GM12872 (cell line): ENCODE measurements around the gene PAX5.

ENCODE experiments used
- TF ChIP-seq, protein P1 (sequence below): IDR thresholded peaks from 3 replicates; pipeline ENCODE4 v1.5.1; 2011; ENCODE audit warnings: low read depth, mild to moderate bottlenecking, low read length, moderate library complexity; ENCODE audit not compliant: insufficient read depth

The PAX5 gene

GRCh38 chr9:36854034-36854433, 180.0 kb downstream of the PAX5 start:
- TF ChIP-seq, protein P1, sequence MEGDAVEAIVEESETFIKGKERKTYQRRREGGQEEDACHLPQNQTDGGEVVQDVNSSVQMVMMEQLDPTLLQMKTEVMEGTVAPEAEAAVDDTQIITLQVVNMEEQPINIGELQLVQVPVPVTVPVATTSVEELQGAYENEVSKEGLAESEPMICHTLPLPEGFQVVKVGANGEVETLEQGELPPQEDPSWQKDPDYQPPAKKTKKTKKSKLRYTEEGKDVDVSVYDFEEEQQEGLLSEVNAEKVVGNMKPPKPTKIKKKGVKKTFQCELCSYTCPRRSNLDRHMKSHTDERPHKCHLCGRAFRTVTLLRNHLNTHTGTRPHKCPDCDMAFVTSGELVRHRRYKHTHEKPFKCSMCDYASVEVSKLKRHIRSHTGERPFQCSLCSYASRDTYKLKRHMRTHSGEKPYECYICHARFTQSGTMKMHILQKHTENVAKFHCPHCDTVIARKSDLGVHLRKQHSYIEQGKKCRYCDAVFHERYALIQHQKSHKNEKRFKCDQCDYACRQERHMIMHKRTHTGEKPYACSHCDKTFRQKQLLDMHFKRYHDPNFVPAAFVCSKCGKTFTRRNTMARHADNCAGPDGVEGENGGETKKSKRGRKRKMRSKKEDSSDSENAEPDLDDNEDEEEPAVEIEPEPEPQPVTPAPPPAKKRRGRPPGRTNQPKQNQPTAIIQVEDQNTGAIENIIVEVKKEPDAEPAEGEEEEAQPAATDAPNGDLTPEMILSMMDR = no peak

DNA sequence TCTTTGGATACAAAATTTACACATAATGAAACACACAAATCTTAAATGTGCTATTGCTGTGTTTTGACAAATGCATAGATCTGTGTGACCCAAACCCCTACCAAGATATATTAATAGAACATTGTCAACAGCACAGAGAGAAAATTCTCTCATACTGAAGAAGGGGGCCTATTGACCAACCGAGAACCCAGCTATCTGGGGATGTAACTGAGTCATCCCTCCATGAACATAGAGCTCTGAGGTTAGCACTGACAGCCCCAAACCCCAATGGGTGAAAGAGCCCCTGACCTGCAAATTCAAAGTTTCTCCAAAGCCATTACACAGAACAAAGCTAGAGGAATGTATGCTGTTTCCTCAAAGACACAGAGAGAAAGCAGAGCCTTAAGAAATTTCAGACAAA, 180.8 kb downstream of the PAX5 start:
- TF ChIP-seq, protein P1 = no peak

GRCh38 chr9:36849943-36850342, 184.1 kb downstream of the PAX5 start:
- TF ChIP-seq, protein P1 = no peak

DNA sequence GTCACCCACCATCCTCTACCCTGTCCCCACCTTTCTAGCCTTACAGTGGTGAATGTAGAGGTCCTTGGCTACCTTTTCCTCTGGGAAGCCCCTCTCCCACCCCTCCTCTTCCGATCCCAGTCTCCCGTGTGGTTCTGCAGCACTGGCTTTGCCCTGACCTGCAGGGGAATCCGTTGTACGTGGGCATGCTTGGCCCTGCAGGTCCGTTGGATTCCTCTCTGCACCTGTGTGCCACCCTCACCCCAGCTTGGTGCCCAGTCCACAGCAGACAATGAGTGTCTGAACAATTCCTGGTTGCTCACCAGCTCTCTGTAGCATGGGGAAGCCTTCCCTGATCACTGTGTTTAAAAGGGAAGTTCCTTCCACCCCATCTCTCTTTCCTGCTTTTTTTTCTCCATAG, 185.1 kb downstream of the PAX5 start:
- TF ChIP-seq, protein P1 = no peak

DNA sequence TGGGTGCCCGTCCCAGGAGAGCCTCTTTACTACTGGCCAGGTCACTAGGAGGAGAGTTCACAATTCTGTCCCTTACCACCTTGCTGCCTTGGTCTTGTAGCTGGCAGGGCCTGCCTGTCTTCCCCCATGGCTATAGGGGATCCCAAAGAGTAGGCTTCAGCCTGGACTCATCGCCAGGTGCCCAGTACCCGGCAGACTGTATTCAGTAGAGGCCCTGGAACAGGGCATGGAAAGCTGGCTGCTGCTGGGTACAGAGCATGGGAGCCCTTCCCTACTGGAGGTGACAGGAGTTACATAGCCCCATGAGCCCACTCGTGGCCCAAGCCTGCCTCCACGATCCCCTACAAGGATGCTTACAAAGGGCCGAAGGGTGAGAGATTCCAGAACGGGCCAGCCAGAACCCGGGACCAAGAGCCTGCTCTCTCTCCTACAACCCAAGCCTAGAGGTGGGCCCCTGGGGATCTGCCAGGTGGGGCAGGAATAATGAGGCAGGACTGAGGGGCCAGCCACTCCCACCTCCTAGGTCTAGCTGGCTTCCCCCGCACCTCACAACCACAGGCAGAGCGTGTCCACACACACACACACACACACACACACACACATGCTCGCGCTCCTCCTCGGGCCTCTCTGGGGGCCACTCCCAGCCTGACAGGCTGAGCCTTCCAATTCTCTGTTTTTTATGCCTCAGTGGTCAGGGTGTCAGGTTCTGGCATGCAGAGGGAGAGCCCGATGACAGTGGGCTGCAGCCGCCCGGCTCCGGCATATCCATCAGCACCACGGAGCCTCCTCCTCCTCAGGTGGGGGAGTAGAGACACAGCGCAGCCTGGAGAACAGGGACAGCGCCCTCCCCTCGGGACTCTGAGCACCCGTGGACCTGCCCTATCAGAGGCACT, 186.0 kb downstream of the PAX5 start:
- TF ChIP-seq, protein P1 = no peak

- TF ChIP-seq, protein P1 = no peak
Measured at GRCh38 chr9:36846621-36847020, 187.4 kb downstream of the PAX5 start.

GRCh38 chr9:36845844-36846243, 188.2 kb downstream of the PAX5 start:
- TF ChIP-seq, protein P1 = no peak
